Neural cell (in vitro differentiated cells): Measurements from ENCODE around the gene FRMPD4.

Source experiments
- CTCF ChIP-seq: fragments of 450-650 bp; IDR thresholded peaks from 2 replicates; pipeline ENCODE4 v1.5.1; 2014; ENCODE audit warnings: antibody characterized with exemption, mild to moderate bottlenecking, moderate library complexity; ENCODE audit not compliant: poor library complexity, severe bottlenecking
- EZH2 ChIP-seq: fragments of 200-600, 300-800 bp; shearing (Covaris generic), sonication (generic); IDR thresholded peaks from 2 replicates; pipeline ENCODE4 v1.6.1; 2014; ENCODE audit warnings: antibody characterized with exemption, low read length, borderline replicate concordance, mild to moderate bottlenecking; ENCODE audit not compliant: insufficient read depth, poor library complexity, severe bottlenecking
- POLR2AphosphoS5 ChIP-seq: IDR thresholded peaks from 2 replicates; pipeline ENCODE4 v1.6.1; 2012
- RAD21 ChIP-seq: fragments of 450-650 bp; conservative IDR thresholded peaks from 2 replicates; pipeline ENCODE4 v1.6.1; 2014; ENCODE audit warnings: antibody characterized with exemption, mild to moderate bottlenecking, moderate library complexity
- REST ChIP-seq: IDR thresholded peaks from 2 replicates; pipeline ENCODE4 v1.6.1; 2012; ENCODE audit warnings: borderline replicate concordance
- TAF1 ChIP-seq: IDR thresholded peaks from 2 replicates; pipeline ENCODE4 v1.6.1; 2012; ENCODE audit warnings: low read depth

- TF ChIP-seq CTCF (no peak), POLR2AphosphoS5 (no peak), REST (no peak), RAD21 (no peak), TAF1 (no peak), EZH2 (no peak)
These were observed 267.0 kb downstream of the FRMPD4 start for GRCh38 chrX:12405306-12405705.
